Adrenal gland (tissue), 5 donors: Measurements from ENCODE around the gene B4GAT1.

Source experiments
- POLR2A ChIP-seq, 2 donors: fragments of 450-650 bp; IDR thresholded peaks; one replicate each; pipeline ENCODE4 v1.6.1; 2017; ENCODE audit warnings: antibody characterized with exemption in 2 of 2, mild to moderate bottlenecking in 2 of 2, moderate library complexity in 1 of 2
- TF ChIP-seq, protein P1 (sequence below), 6 experiments: fragments of 450-650 bp in 4 of 6; fragments of 200-600 bp in 2 of 6; sonication (generic) in 1 of 6; IDR thresholded peaks; 1 replicate in 5 of 6; 2 replicates in 1 of 6; pipeline versions ENCODE4 v1.5.1 to v1.8.0; 2016 to 2021; ENCODE audit warnings: antibody characterized with exemption in 6 of 6, mild to moderate bottlenecking in 2 of 6, moderate library complexity in 1 of 6
- donor health status: DM: no; HTN: no; CAD: no.

DNA sequence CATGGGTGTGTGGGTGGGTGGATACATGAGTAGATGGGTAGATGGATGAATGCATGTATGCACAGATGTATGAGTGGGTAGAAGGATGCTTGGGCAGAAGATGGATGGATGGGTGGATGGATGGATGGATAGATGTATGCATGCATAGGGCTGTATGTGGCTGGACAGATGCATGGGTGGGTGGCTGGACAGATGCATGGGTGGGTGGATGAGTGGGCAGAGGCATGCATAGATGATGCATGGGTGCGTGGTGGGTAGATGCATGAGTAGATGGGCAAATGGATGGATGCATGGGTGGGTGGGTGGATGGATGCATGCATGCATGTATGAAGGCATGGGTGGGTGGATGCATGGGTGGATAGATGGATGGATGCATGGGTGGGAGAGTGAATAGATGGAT lies 23.7 kb downstream of the B4GAT1 start:
- TF ChIP-seq, protein P1, sequence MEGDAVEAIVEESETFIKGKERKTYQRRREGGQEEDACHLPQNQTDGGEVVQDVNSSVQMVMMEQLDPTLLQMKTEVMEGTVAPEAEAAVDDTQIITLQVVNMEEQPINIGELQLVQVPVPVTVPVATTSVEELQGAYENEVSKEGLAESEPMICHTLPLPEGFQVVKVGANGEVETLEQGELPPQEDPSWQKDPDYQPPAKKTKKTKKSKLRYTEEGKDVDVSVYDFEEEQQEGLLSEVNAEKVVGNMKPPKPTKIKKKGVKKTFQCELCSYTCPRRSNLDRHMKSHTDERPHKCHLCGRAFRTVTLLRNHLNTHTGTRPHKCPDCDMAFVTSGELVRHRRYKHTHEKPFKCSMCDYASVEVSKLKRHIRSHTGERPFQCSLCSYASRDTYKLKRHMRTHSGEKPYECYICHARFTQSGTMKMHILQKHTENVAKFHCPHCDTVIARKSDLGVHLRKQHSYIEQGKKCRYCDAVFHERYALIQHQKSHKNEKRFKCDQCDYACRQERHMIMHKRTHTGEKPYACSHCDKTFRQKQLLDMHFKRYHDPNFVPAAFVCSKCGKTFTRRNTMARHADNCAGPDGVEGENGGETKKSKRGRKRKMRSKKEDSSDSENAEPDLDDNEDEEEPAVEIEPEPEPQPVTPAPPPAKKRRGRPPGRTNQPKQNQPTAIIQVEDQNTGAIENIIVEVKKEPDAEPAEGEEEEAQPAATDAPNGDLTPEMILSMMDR (IDR thresholded peaks at IDR 0.05) = no peak
- TF ChIP-seq POLR2A (IDR thresholded peaks at IDR 0.05) = no peak
